ENCODE results near the gene FAM120AOS. TPM values are rescaled to one million over a fixed set of nuclear protein-coding genes. Genes with fewer than 3 reads are reported as not detected.

FAM120AOS gene
- total RNA-seq, 1 donor from 2014 or later = 47.1 TPM

- TF ChIP-seq CTCF (IDR thresholded peaks at IDR 0.05; ENCODE audit: insufficient read depth, low read length, severe bottlenecking) = no peak
- H3K4me3 ChIP-seq (ENCODE audit: low read depth, low read length) = no peak overlapping the region
- H3K27me3 ChIP-seq (ENCODE audit: control insufficient read depth, insufficient read depth, low read length) = no peaks in the 10 kb centered on the region
- no peak for DNase-seq (ENCODE audit: low read depth)
- no peak for FAIRE-seq
- no peaks in the 10 kb centered on the region for H3K36me3 ChIP-seq (ENCODE audit: control insufficient read depth, insufficient read depth, low read length)
Observed at GRCh38 chr9:93456504-93456903, 3.1 kb upstream of the FAM120AOS start.

- no peaks in the 10 kb centered on the region for H3K36me3 ChIP-seq (ENCODE audit: control insufficient read depth, insufficient read depth, low read length)
- DNase-seq (ENCODE audit: low read depth) = no peak
- no peak for FAIRE-seq
- no peaks in the 10 kb centered on the region for H3K27me3 ChIP-seq (ENCODE audit: control insufficient read depth, insufficient read depth, low read length)
- H3K4me3 ChIP-seq (ENCODE audit: low read depth, low read length) = no peak overlapping the region
- no peak for TF ChIP-seq CTCF (IDR thresholded peaks at IDR 0.05; ENCODE audit: insufficient read depth, low read length, severe bottlenecking)
Observed at GRCh38 chr9:93456022-93456421, 2.6 kb upstream of the FAM120AOS start.

GRCh38 chr9:93452710-93453046 is 703 bp downstream of the FAM120AOS start:
- FAIRE-seq = no peak

GRCh38 chr9:93451849-93452709 is 1.3 kb downstream of the FAM120AOS start:
- peak overlapping the region; percentile 94 for H3K4me3 ChIP-seq (ENCODE audit: low read depth, low read length)
- H3K27me3 ChIP-seq (ENCODE audit: control insufficient read depth, insufficient read depth, low read length) = no peaks in the 10 kb centered on the region
- FAIRE-seq = no peak
- no peak for DNase-seq (ENCODE audit: low read depth)
- peak; percentile 25 for TF ChIP-seq CTCF (IDR thresholded peaks at IDR 0.05; ENCODE audit: insufficient read depth, low read length, severe bottlenecking)
- H3K36me3 ChIP-seq (ENCODE audit: control insufficient read depth, insufficient read depth, low read length) = peaks cover 7% of the 10 kb centered on the region

More at GRCh38 chr9:93452710-93453046, 703 bp downstream of the FAM120AOS start:
- Histone ChIP-seq H3K4me3 (ENCODE audit: low read depth, low read length) (peak overlapping the region; percentile 94), H3K36me3 (ENCODE audit: control insufficient read depth, insufficient read depth, low read length) (peaks cover 2% of the 10 kb centered on the region), H3K27me3 (ENCODE audit: control insufficient read depth, insufficient read depth, low read length) (no peaks in the 10 kb centered on the region)
- no peak for TF ChIP-seq CTCF (IDR thresholded peaks at IDR 0.05; ENCODE audit: insufficient read depth, low read length, severe bottlenecking)
- no peak for DNase-seq (ENCODE audit: low read depth)

GRCh38 chr9:93450945-93451815 is 2.2 kb downstream of the FAM120AOS start, which contains the start of gene FAM120A:
TSS of gene FAM120A (plus strand) at chr9:93451685. CDS start at chr9:93451916, 231 bp downstream.
- Histone ChIP-seq H3K36me3 (ENCODE audit: control insufficient read depth, insufficient read depth, low read length) (peaks cover 11% of the 10 kb centered on the region), H3K4me3 (ENCODE audit: low read depth, low read length) (peak within 1 kb of the TSS; percentile 94), H3K27me3 (ENCODE audit: control insufficient read depth, insufficient read depth, low read length) (no peaks in the 10 kb centered on the region)
- TF ChIP-seq CTCF (IDR thresholded peaks at IDR 0.05; ENCODE audit: insufficient read depth, low read length, severe bottlenecking) = no peak
- DNase-seq (ENCODE audit: low read depth) = peak; percentile 44
- FAIRE-seq = no peak
